ENCODE data around the gene REXO4. TPM values are rescaled to one million over a fixed set of nuclear protein-coding genes. Genes with fewer than 3 reads are reported as not detected.

The REXO4 gene
- total and polyA plus RNA-seq, 10 of the 15 experiments (the other 5 are each of a cell fraction or from before 2014, with no cell fraction given): 2.7 to 43.9 (median 30.5) TPM

- TF ChIP-seq, protein P1, sequence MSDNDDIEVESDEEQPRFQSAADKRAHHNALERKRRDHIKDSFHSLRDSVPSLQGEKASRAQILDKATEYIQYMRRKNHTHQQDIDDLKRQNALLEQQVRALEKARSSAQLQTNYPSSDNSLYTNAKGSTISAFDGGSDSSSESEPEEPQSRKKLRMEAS (IDR thresholded peaks at IDR 0.05; ENCODE audit: low read depth, low read length): no peak
- TF ChIP-seq E4F1 (IDR thresholded peaks at IDR 0.05; ENCODE audit: borderline replicate concordance, partially characterized antibody): no peak
- ChIA-PET RAD21 (ENCODE audit: unreplicated experiment) (no interaction called here), CTCF (interaction anchor here (1.2 to 1.5 kb wide), 3 partner anchors 9 to 18 kb away, joined by 3 read pairs; no protein-coding TSS in a partner anchor), SMC1A (ENCODE audit: uncharacterized antibody, unreplicated experiment) (interaction anchor here (0.9 to 1.5 kb wide), 2 partner anchors 57 to 59 kb away, joined by 3 read pairs; no protein-coding TSS in a partner anchor), POLR2A (interaction anchor here (0.6 to 2.2 kb wide), 3 partner anchors 40 to 644 kb away, joined by 3 to 7 read pairs (median 3); partner anchors contain the start of genes CACFD1 and SLC2A6)
- Histone ChIP-seq H3K4me3 (peak overlapping the region; percentile 89), H3K4me1 (ENCODE audit: control insufficient read depth, insufficient read depth, low read length) (peaks cover 51% of the 10 kb centered on the region), H3K9ac (ENCODE audit: control insufficient read depth, insufficient read depth, low read length) (peak overlapping the region; percentile 80; the same call in 1 of the 2 replicates), H2AFZ (ENCODE audit: control insufficient read depth, low read depth, low read length) (no peak overlapping the region), H3K9me3 (replicated peaks; ENCODE audit: control insufficient read depth, insufficient read depth, low read length) (no peaks in the 10 kb centered on the region; the same call in 1 of the 3 replicates), H3K36me3 (ENCODE audit: control insufficient read depth in 2 of 2, insufficient read depth in 2 of 2, low read length in 1 of 2) (peaks cover 4 to 5% of the 10 kb centered on the region in 2 experiments; a peak in 3 of 4 replicates), H4K20me1 (ENCODE audit: control insufficient read depth, insufficient read depth) (no peaks in the 10 kb centered on the region), H3K4me2 (ENCODE audit: control insufficient read depth, insufficient read depth) (peak overlapping the region; percentile 56), H3K27ac (ENCODE audit: control insufficient read depth, insufficient read depth) (no peak overlapping the region; the same call in 1 of the 2 replicates), H3K79me2 (ENCODE audit: control insufficient read depth, insufficient read depth, low read length) (peaks cover 42% of the 10 kb centered on the region), H3K27me3 (replicated peaks in 1 of 2; ENCODE audit: control insufficient read depth in 2 of 2, insufficient read depth in 2 of 2, low read length in 1 of 2) (no peaks in the 10 kb centered on the region)
- FAIRE-seq: no peak
- in situ Hi-C loops (cut with MboI) (no loop called here), intact Hi-C loops (cut with micrococcal nuclease; ENCODE audit: unreplicated experiment) (loop anchor here (5.0 kb wide), 2 partner anchors 42 to 58 kb away; partner anchors contain the start of genes SLC2A6, STKLD1 and SURF4)
- no peak for DNase-seq (ENCODE audit: low read depth, low spot score)
- WGBS (ENCODE audit: insufficient coverage, insufficient replicate concordance, low lambda C conversion rate, missing lambda C conversion rate): 87% methylated on average over 13 of the region's 13 CpGs
- ATAC-seq: no peak
- no TSS peak for BruUV-seq (replicated peaks)
These were observed 1.2 kb upstream of the REXO4 start for GRCh38 chr9:133419005-133419404.

Data from GM12878 (cell line).